Uterus (tissue), 2 donors: Measurements from ENCODE around the gene WDR20.

Experiments used
- POLR2A ChIP-seq, 2 donors: fragments of 450-650 bp; IDR thresholded peaks; one replicate each; pipeline ENCODE4 v1.6.1; 2016; ENCODE audit warnings: antibody characterized with exemption in 2 of 2, mild to moderate bottlenecking in 1 of 2, moderate library complexity in 1 of 2
- TF ChIP-seq, protein P1 (sequence below), 4 experiments: fragments of 200-600 bp in 2 of 4; fragments of 450-650 bp in 2 of 4; sonication (generic) in 2 of 4; IDR thresholded peaks; one replicate each; pipeline ENCODE4 v1.5.1; 2016 to 2019; ENCODE audit warnings: antibody characterized with exemption in 4 of 4, mild to moderate bottlenecking in 2 of 4, moderate library complexity in 1 of 4

- TF ChIP-seq, protein P1, sequence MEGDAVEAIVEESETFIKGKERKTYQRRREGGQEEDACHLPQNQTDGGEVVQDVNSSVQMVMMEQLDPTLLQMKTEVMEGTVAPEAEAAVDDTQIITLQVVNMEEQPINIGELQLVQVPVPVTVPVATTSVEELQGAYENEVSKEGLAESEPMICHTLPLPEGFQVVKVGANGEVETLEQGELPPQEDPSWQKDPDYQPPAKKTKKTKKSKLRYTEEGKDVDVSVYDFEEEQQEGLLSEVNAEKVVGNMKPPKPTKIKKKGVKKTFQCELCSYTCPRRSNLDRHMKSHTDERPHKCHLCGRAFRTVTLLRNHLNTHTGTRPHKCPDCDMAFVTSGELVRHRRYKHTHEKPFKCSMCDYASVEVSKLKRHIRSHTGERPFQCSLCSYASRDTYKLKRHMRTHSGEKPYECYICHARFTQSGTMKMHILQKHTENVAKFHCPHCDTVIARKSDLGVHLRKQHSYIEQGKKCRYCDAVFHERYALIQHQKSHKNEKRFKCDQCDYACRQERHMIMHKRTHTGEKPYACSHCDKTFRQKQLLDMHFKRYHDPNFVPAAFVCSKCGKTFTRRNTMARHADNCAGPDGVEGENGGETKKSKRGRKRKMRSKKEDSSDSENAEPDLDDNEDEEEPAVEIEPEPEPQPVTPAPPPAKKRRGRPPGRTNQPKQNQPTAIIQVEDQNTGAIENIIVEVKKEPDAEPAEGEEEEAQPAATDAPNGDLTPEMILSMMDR (IDR thresholded peaks at IDR 0.05): no peak
- TF ChIP-seq POLR2A (IDR thresholded peaks at IDR 0.05): no peak
Observed at GRCh38 chr14:102121567-102121966, 18.1 kb upstream of the WDR20 start.
